Right lobe of liver (tissue), 4 donors: ENCODE data around the gene CHST4.

Experiments
- CTCF ChIP-seq, 4 donors: fragments of 200-600 bp in 3 of 4; fragments of 450-650 bp in 1 of 4; IDR thresholded peaks; one replicate each; pipeline versions ENCODE4 v1.5.1 to v1.8.0; 2016 to 2022; ENCODE audit warnings: antibody characterized with exemption in 4 of 4, mild to moderate bottlenecking in 2 of 4
- POLR2A ChIP-seq: fragments of 450-650 bp; IDR thresholded peaks from one replicate; pipeline ENCODE4 v1.6.1; 2017; ENCODE audit warnings: antibody characterized with exemption, mild to moderate bottlenecking
- donor health status: DM: no; HTN: no; CAD: no.
- donor health status: DM: no; HTN: no; CAD: no.
- donor health status: DM: no; HTN: yes; CAD: no.

DNA sequence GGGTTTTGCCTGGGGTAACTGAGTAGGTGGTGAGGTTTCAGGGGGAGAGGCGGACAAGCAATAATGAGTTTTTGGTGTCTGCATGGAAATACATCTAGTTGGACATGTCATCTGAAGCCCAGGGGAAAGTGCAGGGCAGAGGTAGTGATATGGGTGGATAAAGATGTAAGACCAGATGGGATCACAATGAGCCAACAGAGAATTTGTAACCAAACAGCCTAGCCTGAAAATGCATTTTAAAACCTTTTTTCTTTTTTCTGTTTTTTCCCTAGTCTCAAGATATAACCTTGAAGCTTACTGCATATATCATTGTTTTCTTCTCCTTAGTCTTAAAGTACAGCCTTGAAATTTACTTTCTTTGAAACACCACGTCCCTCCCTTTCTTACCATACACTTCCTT lies 33.4 kb upstream of the CHST4 start:
- no peak for TF ChIP-seq CTCF (IDR thresholded peaks at IDR 0.05)
- no peak for TF ChIP-seq POLR2A
